ENCODE measurements around the gene RTN4.

Gene RTN4

DNA sequence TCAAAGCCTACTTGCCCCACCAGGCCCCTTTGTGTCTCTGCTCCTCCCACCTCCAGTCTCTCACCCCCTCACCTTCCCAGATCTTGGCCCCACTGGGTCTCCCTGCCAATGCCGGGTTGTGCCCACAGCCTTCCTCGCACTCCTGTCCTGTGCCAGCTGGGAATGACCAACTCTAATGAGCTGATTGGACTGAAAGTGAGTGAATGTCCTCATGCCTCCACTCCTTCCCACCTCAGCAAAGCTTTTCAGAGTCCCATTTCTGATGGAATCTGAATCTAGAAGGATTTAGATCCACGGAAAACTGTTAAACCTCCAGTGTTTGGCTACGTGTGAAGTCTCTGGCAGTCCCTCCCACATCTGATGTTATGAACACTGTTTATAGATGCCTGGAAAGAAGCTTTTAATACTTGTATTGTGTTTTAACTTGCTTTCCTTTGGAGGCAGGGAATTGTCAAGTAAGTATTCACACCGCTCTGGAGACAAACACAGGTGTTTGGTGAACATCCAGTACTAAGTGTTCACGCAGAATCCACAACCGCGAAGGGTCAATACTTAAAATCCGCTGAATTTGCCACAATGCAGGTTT is 103.9 kb downstream of the RTN4 start:
- Histone ChIP-seq H3K4me3 (ENCODE audit: insufficient read depth, low read depth, low read length) (no peak overlapping the region), H3K9me3 (ENCODE audit: control insufficient read depth, low read length) (no peaks in the 10 kb centered on the region), H3K4me1 (ENCODE audit: control insufficient read depth, insufficient read depth, low read length) (peaks cover 22% of the 10 kb centered on the region), H3K36me3 (ENCODE audit: control insufficient read depth, insufficient read depth, low read length) (no peaks in the 10 kb centered on the region), H3K27me3 (ENCODE audit: control insufficient read depth, insufficient read depth, low read length, poor library complexity, severe bottlenecking) (no peaks in the 10 kb centered on the region), H3K27ac (ENCODE audit: insufficient read depth, low read depth, low read length, poor library complexity, severe bottlenecking) (no peak overlapping the region)
- WGBS, 2 experiments = 89 to 93% methylated on average over 9 of the region's 9 CpGs

DNA sequence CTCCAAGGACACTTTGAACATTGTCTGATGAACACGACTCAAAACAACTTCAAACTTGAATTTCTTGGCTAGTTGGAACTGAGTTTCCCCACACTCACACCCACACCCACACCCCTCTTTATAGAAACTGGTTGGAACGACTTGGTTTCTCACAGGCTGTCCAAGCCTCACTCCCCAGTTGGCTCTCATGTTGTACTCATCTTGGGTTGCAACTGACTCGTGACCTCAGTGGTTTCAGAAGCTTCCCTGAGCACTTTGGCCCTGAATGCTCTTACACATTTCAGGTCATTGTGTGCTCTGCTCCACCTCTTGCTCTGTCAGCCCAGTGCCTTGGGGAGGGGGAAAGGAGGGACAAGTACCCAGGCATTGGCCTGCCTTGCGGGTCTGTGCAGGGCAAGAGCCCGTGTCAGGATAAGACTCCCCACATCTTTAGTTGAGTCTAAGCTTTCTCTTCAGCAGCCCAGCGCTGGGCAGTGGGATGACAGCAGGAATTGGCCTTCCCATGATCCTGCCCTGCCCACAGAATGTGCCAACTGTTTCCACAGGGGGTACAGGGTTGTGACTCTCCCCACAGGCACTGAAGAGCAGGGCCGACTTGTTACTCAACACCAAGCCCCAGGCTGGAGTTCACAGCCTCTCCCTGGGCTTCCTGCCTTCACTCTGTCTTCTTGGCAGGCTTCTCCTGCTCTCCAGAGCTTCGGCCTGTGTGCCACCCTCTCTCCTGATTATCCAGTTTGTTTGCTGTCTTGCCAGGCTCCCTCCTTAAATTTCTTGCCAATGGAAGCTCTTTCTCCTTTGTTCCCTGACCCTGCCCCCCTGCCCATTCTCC is 104.6 kb downstream of the RTN4 start:
- Histone ChIP-seq H3K4me3 (ENCODE audit: insufficient read depth, low read depth, low read length) (no peak overlapping the region), H3K27ac (ENCODE audit: insufficient read depth, low read depth, low read length, poor library complexity, severe bottlenecking) (no peak overlapping the region), H3K9me3 (ENCODE audit: control insufficient read depth, low read length) (no peaks in the 10 kb centered on the region), H3K27me3 (ENCODE audit: control insufficient read depth, insufficient read depth, low read length, poor library complexity, severe bottlenecking) (no peaks in the 10 kb centered on the region), H3K36me3 (ENCODE audit: control insufficient read depth, insufficient read depth, low read length) (no peaks in the 10 kb centered on the region), H3K4me1 (ENCODE audit: control insufficient read depth, insufficient read depth, low read length) (peaks cover 22% of the 10 kb centered on the region)
- 70 to 72% methylated on average over 8 of the region's 8 CpGs for WGBS, 2 experiments

DNA sequence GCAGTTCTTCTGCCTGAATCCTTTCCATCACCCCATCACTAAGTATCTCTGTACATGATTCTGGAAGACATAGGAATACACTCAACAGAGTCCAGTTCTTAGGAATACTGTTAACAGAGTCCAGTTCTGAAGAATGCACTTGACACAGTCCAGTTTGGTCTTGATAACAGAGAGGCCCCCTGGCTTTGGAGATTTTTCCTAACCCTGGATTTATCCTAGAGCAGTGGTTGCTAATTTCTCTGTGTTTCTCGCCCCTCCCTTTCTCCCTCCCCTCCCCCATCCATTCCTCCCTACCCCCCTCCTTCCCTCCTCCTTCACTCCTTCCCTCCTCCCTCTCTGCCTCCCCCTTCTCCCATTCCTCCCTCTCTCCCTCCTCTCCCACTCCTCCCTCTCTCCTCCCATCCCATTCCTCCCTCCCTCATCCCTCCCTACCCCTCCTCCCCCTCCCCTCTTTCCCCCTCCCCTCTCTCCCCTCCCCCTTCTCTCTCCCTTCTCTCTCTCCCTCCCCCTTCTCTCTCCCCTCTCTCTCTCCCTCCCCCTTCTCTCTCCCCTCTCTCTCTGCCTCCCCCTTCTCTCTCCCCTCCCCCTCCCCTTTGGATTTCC is 105.4 kb downstream of the RTN4 start:
- no peak overlapping the region for H3K4me3 ChIP-seq (ENCODE audit: insufficient read depth, low read depth, low read length)
- no peaks in the 10 kb centered on the region for H3K27me3 ChIP-seq (ENCODE audit: control insufficient read depth, insufficient read depth, low read length, poor library complexity, severe bottlenecking)
- WGBS, 2 experiments = 78 to 86% methylated on average over 1 of the region's 1 CpG
- no peaks in the 10 kb centered on the region for H3K36me3 ChIP-seq (ENCODE audit: control insufficient read depth, insufficient read depth, low read length)
- H3K9me3 ChIP-seq (ENCODE audit: control insufficient read depth, low read length) = no peaks in the 10 kb centered on the region
- H3K27ac ChIP-seq (ENCODE audit: insufficient read depth, low read depth, low read length, poor library complexity, severe bottlenecking) = no peak overlapping the region
- H3K4me1 ChIP-seq (ENCODE audit: control insufficient read depth, insufficient read depth, low read length) = peaks cover 22% of the 10 kb centered on the region

DNA sequence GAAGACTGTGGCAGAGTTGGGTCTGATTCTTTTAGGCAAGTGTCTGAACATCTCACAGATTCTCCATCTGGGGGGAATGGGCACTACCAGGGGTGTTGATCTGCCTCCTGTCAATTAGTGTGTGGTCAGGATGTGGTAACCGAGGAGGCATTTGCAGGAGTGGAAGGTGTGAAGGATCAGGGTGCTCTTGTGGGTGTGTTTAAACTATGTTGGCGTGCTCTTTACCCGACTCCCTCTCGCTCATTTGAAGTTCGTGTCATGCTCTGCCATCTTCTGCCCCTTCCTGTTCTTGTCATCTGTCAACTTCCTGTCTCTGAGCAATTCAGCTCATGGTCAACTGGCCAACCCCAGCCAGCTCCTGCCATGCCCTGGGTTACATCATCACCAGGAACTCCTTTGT is 107.9 kb downstream of the RTN4 start:
- no peaks in the 10 kb centered on the region for H3K9me3 ChIP-seq (ENCODE audit: control insufficient read depth, low read length)
- peaks cover 18% of the 10 kb centered on the region for H3K4me1 ChIP-seq (ENCODE audit: control insufficient read depth, insufficient read depth, low read length)
- H3K27me3 ChIP-seq (ENCODE audit: control insufficient read depth, insufficient read depth, low read length, poor library complexity, severe bottlenecking) = no peaks in the 10 kb centered on the region
- no peak overlapping the region for H3K27ac ChIP-seq (ENCODE audit: insufficient read depth, low read depth, low read length, poor library complexity, severe bottlenecking)
- WGBS, 2 experiments = 88 to 91% methylated on average over 5 of the region's 5 CpGs
- no peak overlapping the region for H3K4me3 ChIP-seq (ENCODE audit: insufficient read depth, low read depth, low read length)
- H3K36me3 ChIP-seq (ENCODE audit: control insufficient read depth, insufficient read depth, low read length) = no peaks in the 10 kb centered on the region

DNA sequence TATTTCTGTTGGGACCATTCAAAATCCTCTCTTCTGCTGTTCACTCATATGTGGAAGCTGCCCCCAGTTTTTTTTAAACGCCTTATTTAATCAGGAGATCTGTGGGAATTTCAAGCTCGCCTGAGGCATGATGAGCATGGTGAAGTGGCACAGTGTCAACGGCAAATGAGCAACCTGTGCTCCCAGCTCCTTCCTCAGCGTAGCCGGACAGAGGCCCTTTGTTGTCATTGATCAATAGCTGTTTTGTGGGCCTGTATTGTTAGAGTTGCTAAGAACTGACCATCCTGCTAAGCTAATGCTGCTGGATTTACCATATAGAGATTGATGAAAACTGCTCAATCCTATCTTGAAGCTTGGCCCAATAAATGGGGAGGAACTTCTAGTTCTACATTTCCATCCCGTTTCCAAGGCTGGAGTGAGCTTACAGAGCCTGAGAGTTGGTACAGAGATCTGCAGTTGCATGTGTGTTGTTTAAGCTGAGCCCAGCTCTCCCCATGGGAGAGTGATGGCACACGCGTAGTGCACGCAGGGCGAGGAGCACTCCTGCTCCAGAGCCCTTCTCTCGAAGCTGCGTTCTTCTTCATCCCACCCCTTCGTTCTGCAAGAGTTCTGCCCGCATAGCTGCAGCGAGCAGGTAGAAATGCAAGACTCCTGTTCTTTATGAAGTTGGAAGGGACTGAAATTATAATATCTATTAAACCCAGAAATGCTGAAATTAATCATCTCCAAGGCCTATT is 108.8 kb downstream of the RTN4 start:
- Histone ChIP-seq H3K27ac (ENCODE audit: insufficient read depth, low read depth, low read length, poor library complexity, severe bottlenecking) (no peak overlapping the region), H3K27me3 (ENCODE audit: control insufficient read depth, insufficient read depth, low read length, poor library complexity, severe bottlenecking) (no peaks in the 10 kb centered on the region), H3K9me3 (ENCODE audit: control insufficient read depth, low read length) (no peaks in the 10 kb centered on the region), H3K4me1 (ENCODE audit: control insufficient read depth, insufficient read depth, low read length) (peaks cover 12% of the 10 kb centered on the region), H3K36me3 (ENCODE audit: control insufficient read depth, insufficient read depth, low read length) (no peaks in the 10 kb centered on the region), H3K4me3 (ENCODE audit: insufficient read depth, low read depth, low read length) (no peak overlapping the region)
- 93 to 94% methylated on average over 14 to 15 of the region's 15 CpGs for WGBS, 2 experiments

DNA sequence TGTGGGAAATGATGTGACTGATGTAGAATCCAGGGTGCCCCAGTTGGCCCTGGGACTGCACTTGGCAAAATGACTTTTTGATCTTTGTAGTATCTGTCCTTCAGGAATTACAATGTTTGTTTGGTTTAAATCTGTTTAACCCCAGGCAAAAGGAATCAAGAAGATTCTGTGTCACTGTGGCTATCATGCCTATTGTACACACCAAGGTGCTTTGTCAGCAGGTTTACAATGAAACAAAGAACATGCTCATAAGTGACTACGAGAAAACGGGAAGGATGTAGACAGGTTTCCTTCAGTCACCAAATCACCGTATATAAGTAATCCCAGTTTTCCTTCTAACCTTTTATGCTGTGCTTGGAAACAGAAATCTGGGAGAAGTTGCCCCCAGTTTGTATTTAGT is 109.5 kb downstream of the RTN4 start:
- no peaks in the 10 kb centered on the region for H3K9me3 ChIP-seq (ENCODE audit: control insufficient read depth, low read length)
- H3K4me1 ChIP-seq (ENCODE audit: control insufficient read depth, insufficient read depth, low read length) = peaks cover 6% of the 10 kb centered on the region
- no peaks in the 10 kb centered on the region for H3K36me3 ChIP-seq (ENCODE audit: control insufficient read depth, insufficient read depth, low read length)
- H3K4me3 ChIP-seq (ENCODE audit: insufficient read depth, low read depth, low read length) = no peak overlapping the region
- H3K27ac ChIP-seq (ENCODE audit: insufficient read depth, low read depth, low read length, poor library complexity, severe bottlenecking) = no peak overlapping the region
- 95 to 97% methylated on average over 3 of the region's 3 CpGs for WGBS, 2 experiments
- no peaks in the 10 kb centered on the region for H3K27me3 ChIP-seq (ENCODE audit: control insufficient read depth, insufficient read depth, low read length, poor library complexity, severe bottlenecking)

DNA sequence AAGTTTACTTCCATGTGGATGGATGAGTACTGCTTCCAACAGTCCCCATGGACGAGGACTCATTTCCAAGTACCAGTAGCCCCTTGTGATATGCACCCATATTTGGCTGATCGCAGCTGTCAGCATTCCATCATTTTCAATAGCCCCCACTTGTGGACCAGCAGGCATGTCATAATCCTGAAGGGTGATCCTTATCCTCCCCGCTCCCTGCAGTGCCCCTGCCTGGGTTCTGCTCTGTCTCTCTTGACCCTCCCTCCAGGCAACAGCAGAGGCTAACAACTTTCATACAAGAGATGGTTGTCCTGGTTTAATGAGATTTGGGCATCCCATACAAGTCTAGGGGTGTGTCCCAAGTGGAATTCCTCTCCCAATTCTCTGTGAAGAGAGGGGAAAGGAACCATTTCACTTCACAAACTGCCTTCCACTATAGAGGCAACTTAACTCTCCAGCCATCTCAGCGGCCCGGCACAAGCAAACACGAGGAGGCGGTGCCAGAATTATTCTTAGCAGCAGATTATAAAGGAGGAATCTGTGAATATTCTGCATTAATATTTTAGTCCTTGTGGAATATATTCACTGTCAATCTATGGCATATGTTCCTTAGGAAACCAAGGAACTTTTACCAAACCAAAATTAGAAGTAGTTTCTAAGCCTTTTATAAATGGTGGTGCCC is 110.7 kb downstream of the RTN4 start:
- Histone ChIP-seq H3K4me1 (ENCODE audit: control insufficient read depth, insufficient read depth, low read length) (no peaks in the 10 kb centered on the region), H3K27ac (ENCODE audit: insufficient read depth, low read depth, low read length, poor library complexity, severe bottlenecking) (no peak overlapping the region), H3K9me3 (ENCODE audit: control insufficient read depth, low read length) (no peaks in the 10 kb centered on the region), H3K4me3 (ENCODE audit: insufficient read depth, low read depth, low read length) (no peak overlapping the region), H3K36me3 (ENCODE audit: control insufficient read depth, insufficient read depth, low read length) (no peaks in the 10 kb centered on the region), H3K27me3 (ENCODE audit: control insufficient read depth, insufficient read depth, low read length, poor library complexity, severe bottlenecking) (no peaks in the 10 kb centered on the region)
- WGBS, 2 experiments = 87 to 90% methylated on average over 5 to 7 of the region's 7 CpGs

DNA sequence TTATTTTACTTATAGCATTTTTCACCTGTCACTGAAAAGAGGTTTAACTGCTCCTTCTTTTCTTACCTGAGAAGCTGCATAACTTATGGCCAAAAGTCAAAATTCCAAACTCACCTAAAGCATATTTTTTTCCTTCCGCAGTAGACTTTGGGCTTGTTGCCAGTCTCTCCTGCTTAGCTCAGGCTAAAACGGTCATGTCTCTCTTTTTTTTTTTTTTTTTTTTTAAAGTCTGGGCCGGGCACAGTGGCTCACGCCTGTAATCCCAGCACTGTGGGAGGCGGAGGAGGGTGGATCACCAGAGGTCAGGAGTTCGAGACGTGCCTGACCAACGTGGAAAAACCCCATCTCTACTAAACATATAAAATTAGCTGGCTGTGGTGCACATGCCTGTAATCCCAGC is 113.5 kb downstream of the RTN4 start:
- Histone ChIP-seq H3K27ac (ENCODE audit: insufficient read depth, low read depth, low read length, poor library complexity, severe bottlenecking) (no peak overlapping the region), H3K4me1 (ENCODE audit: control insufficient read depth, insufficient read depth, low read length) (no peaks in the 10 kb centered on the region), H3K36me3 (ENCODE audit: control insufficient read depth, insufficient read depth, low read length) (no peaks in the 10 kb centered on the region), H3K27me3 (ENCODE audit: control insufficient read depth, insufficient read depth, low read length, poor library complexity, severe bottlenecking) (no peaks in the 10 kb centered on the region), H3K4me3 (ENCODE audit: insufficient read depth, low read depth, low read length) (no peak overlapping the region), H3K9me3 (ENCODE audit: control insufficient read depth, low read length) (no peaks in the 10 kb centered on the region)
- 87 to 89% methylated on average over 8 of the region's 8 CpGs for WGBS, 2 experiments

DNA sequence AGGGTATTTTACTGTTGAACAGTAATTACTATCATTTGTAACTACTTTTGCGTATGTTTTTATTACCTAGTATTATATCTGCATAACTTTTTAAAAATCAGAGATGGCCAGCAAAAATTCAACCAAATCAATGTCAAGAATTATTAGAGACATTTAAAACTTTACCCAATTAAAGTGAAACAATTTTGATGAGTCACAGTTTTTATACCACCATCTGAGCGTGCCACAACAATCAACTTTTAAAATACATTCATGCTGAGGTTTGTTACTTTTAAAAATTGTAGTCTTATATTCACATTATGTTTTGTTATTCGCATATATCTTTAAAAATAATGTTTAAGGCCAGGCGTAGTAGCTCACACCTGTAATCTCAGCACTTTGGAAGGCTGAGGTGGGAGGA is 114.9 kb downstream of the RTN4 start:
- no peaks in the 10 kb centered on the region for H3K27me3 ChIP-seq (ENCODE audit: control insufficient read depth, insufficient read depth, low read length, poor library complexity, severe bottlenecking)
- H3K36me3 ChIP-seq (ENCODE audit: control insufficient read depth, insufficient read depth, low read length) = no peaks in the 10 kb centered on the region
- no peaks in the 10 kb centered on the region for H3K9me3 ChIP-seq (ENCODE audit: control insufficient read depth, low read length)
- no peak overlapping the region for H3K4me3 ChIP-seq (ENCODE audit: insufficient read depth, low read depth, low read length)
- WGBS, 2 experiments = 90 to 93% methylated on average over 1 to 2 of the region's 4 CpGs
- no peaks in the 10 kb centered on the region for H3K4me1 ChIP-seq (ENCODE audit: control insufficient read depth, insufficient read depth, low read length)
- H3K27ac ChIP-seq (ENCODE audit: insufficient read depth, low read depth, low read length, poor library complexity, severe bottlenecking) = no peak overlapping the region

Measured in ectodermal cell (in vitro differentiated cells).